ENCODE data around the gene ASAP3.

GRCh38 chr1:23477359-23478144 lies 6.4 kb downstream of the ASAP3 start:
- TF ChIP-seq EZH2 (IDR thresholded peaks at IDR 0.05; ENCODE audit: insufficient read depth, low read length) (no peak), CTCF (IDR thresholded peaks at IDR 0.05; ENCODE audit: insufficient read depth, low read depth, low read length) (no peak)
